NCI-H226 (cell line): ENCODE measurements around the gene ZBTB48.

ENCODE experiments used
- DNase-seq: peaks from one replicate; pipeline ENCODE4 v3.0.0-alpha.2; 2015

ZBTB48 gene

GRCh38 chr1:6574025-6574620 is 5.7 kb upstream of the ZBTB48 start:
- DNase-seq: no peak

GRCh38 chr1:6574818-6575217 is 5.0 kb upstream of the ZBTB48 start:
- DNase-seq: no peak

- DNase-seq: peak; percentile 18
Measured at GRCh38 chr1:6577831-6578525, 1.8 kb upstream of the ZBTB48 start.

GRCh38 chr1:6578624-6579373 is 995 bp upstream of the ZBTB48 start:
- no peak for DNase-seq

GRCh38 chr1:6580119-6580592 is 362 bp downstream of the ZBTB48 start:
- no peak for DNase-seq

- no peak for DNase-seq
Measured at GRCh38 chr1:6580593-6581409, 1.0 kb downstream of the ZBTB48 start.

GRCh38 chr1:6581561-6582305 is 1.9 kb downstream of the ZBTB48 start:
- DNase-seq: no peak

GRCh38 chr1:6582370-6582769 is 2.6 kb downstream of the ZBTB48 start:
- DNase-seq: no peak

- DNase-seq: no peak
Measured at GRCh38 chr1:6584126-6585080, 4.6 kb downstream of the ZBTB48 start.

GRCh38 chr1:6585081-6585722 is 5.4 kb downstream of the ZBTB48 start:
- no peak for DNase-seq

- DNase-seq: no peak
Measured at GRCh38 chr1:6585841-6586240, 6.0 kb downstream of the ZBTB48 start.

- no peak for DNase-seq
Measured at GRCh38 chr1:6586404-6586816, 6.6 kb downstream of the ZBTB48 start.

GRCh38 chr1:6587261-6588005 is 7.6 kb downstream of the ZBTB48 start:
- DNase-seq: no peak

GRCh38 chr1:6588128-6588892 is 8.5 kb downstream of the ZBTB48 start:
- no peak for DNase-seq

GRCh38 chr1:6588893-6589520 is 9.2 kb downstream of the ZBTB48 start:
- no peak for DNase-seq

GRCh38 chr1:6590046-6590445 is 10.3 kb downstream of the ZBTB48 start:
- DNase-seq: no peak

GRCh38 chr1:6591222-6591621 is 11.4 kb downstream of the ZBTB48 start:
- no peak for DNase-seq

- DNase-seq: no peak
Measured at GRCh38 chr1:6591644-6592043, 11.8 kb downstream of the ZBTB48 start.

- no peak for DNase-seq
Measured at GRCh38 chr1:6592441-6592840, 12.6 kb downstream of the ZBTB48 start.
